A673 (cell line): Measurements from ENCODE around the gene METTL2B. TPM values are rescaled to one million over a fixed set of nuclear protein-coding genes. Genes with fewer than 3 reads are reported as not detected.
"Not testable (repeated sequence)": the region's sequence is repeated elsewhere in the genome, so short reads cannot be mapped to it uniquely, and the experiment has no call there.

Experiments used
- BruUV-seq: library from RNA; stranded (reverse); fragments of 400-500 nt; replicated peaks from 2 replicates; lab custom pipeline; 2021; lab: Mats Ljungman, UMichigan
- CTCF ChIA-PET: fragments of 300-600 bp; sonication (Branson Sonifier 250); formaldehyde crosslinking; loops from one replicate; lab custom pipeline; 2022; ENCODE audit warnings: antibody characterized with exemption; lab: Charles Lee
- POLR2A ChIA-PET: fragments of 300-600 bp; sonication (Branson Sonifier 250); formaldehyde crosslinking; loops from one replicate; lab custom pipeline; 2022; ENCODE audit warnings: antibody characterized with exemption; ENCODE audit not compliant: low non-redundant PET; lab: Charles Lee
- DNase-seq: peaks from one replicate; pipeline ENCODE4 v3.0.0-alpha.2; 2015; ENCODE audit warnings: low spot score
- H3K27ac ChIP-seq: fragments of 200-600 bp; sonication (generic); 2 replicates; pipeline ENCODE4 v1.5.1; 2016; ENCODE audit warnings: mixed run types, low read depth, mild to moderate bottlenecking, mixed read lengths, antibody characterized with exemption, low read length; ENCODE audit not compliant: poor library complexity, severe bottlenecking
- H3K27me3 ChIP-seq: fragments of 200-600 bp; sonication (generic); replicated peaks from 2 replicates; pipeline ENCODE4 v1.6.1; 2017; ENCODE audit warnings: mixed run types, low read depth, mild to moderate bottlenecking, mixed read lengths, antibody characterized with exemption, low read length; ENCODE audit not compliant: insufficient read depth, poor library complexity
- H3K36me3 ChIP-seq: fragments of 200-600 bp; sonication (generic); 2 replicates; pipeline ENCODE4 v1.6.1; 2016; ENCODE audit warnings: mixed run types, mild to moderate bottlenecking, mixed read lengths, antibody characterized with exemption, low read length; ENCODE audit not compliant: insufficient read depth, poor library complexity, severe bottlenecking
- H3K4me1 ChIP-seq: fragments of 200-600 bp; sonication (generic); 2 replicates; pipeline ENCODE4 v1.6.1; 2017; ENCODE audit warnings: mixed run types, mild to moderate bottlenecking, mixed read lengths, antibody characterized with exemption, low read length; ENCODE audit not compliant: insufficient read depth, poor library complexity, severe bottlenecking
- H3K4me3 ChIP-seq: fragments of 200-600 bp; sonication (generic); 2 replicates; pipeline ENCODE4 v1.5.1; 2016; ENCODE audit warnings: low read depth, mixed run types, mild to moderate bottlenecking, mixed read lengths, low read length; ENCODE audit not compliant: poor library complexity, severe bottlenecking
- H3K9me3 ChIP-seq: fragments of 200-600 bp; sonication (generic); 2 replicates; pipeline ENCODE4 v1.6.1; 2016; ENCODE audit warnings: mixed run types, low read depth, mild to moderate bottlenecking, mixed read lengths, antibody characterized with exemption, low read length; ENCODE audit not compliant: poor library complexity, severe bottlenecking
- intact Hi-C: fragments of 100-400 bp; cut with micrococcal nuclease; formaldehyde crosslinking; loops from one replicate; pipeline ENCODE4 v1.10.0; 2022; ENCODE audit not compliant: unreplicated experiment
- total RNA-seq: library from RNA; stranded (reverse); gene quantifications from 2 replicates; pipeline ENCODE4 v1.2.3, GENCODE V29; 2021

The METTL2B gene
- total RNA-seq, 1 experiment from 2014 or later = 53.8 TPM

GRCh38 chr7:128507321-128507993, 30.9 kb downstream of the METTL2B start:
- H3K27ac ChIP-seq, H3K9me3 ChIP-seq, POLR2A ChIA-PET, H3K4me3 ChIP-seq, DNase-seq, CTCF ChIA-PET, intact Hi-C loops, H3K36me3 ChIP-seq, BruUV-seq, H3K27me3 ChIP-seq, H3K4me1 ChIP-seq: not testable (repeated sequence)

- POLR2A ChIA-PET, H3K4me3 ChIP-seq, H3K36me3 ChIP-seq, H3K27me3 ChIP-seq, H3K27ac ChIP-seq, intact Hi-C loops, H3K4me1 ChIP-seq, H3K9me3 ChIP-seq, DNase-seq, BruUV-seq: not testable (repeated sequence)
- CTCF ChIA-PET = interaction anchor here (0.6 kb wide), 1 partner anchor 19 kb away, joined by 3 read pairs; no protein-coding TSS in a partner anchor
Observed at GRCh38 chr7:128511692-128512091, 35.1 kb downstream of the METTL2B start.

- H3K9me3 ChIP-seq, CTCF ChIA-PET, H3K27me3 ChIP-seq, H3K36me3 ChIP-seq, H3K4me3 ChIP-seq, H3K4me1 ChIP-seq, POLR2A ChIA-PET, intact Hi-C loops, BruUV-seq, H3K27ac ChIP-seq, DNase-seq: not testable (repeated sequence)
Observed at GRCh38 chr7:128515232-128515631, 38.7 kb downstream of the METTL2B start.

- POLR2A ChIA-PET, BruUV-seq, CTCF ChIA-PET, H3K27ac ChIP-seq, intact Hi-C loops, H3K36me3 ChIP-seq, H3K4me1 ChIP-seq, H3K9me3 ChIP-seq, H3K27me3 ChIP-seq, DNase-seq, H3K4me3 ChIP-seq: not testable (repeated sequence)
Observed at GRCh38 chr7:128517023-128517422, 40.5 kb downstream of the METTL2B start.

GRCh38 chr7:128523226-128523931, 46.8 kb downstream of the METTL2B start:
- POLR2A ChIA-PET, H3K27me3 ChIP-seq, H3K9me3 ChIP-seq, H3K27ac ChIP-seq, H3K4me3 ChIP-seq, CTCF ChIA-PET, intact Hi-C loops, BruUV-seq, H3K4me1 ChIP-seq, H3K36me3 ChIP-seq: not testable (repeated sequence)
- peak; percentile 90 for DNase-seq

GRCh38 chr7:128523932-128524524, 47.5 kb downstream of the METTL2B start:
- H3K4me3 ChIP-seq, H3K4me1 ChIP-seq, POLR2A ChIA-PET, H3K27ac ChIP-seq, H3K36me3 ChIP-seq, intact Hi-C loops, BruUV-seq, H3K9me3 ChIP-seq, CTCF ChIA-PET, H3K27me3 ChIP-seq: not testable (repeated sequence)
- peak; percentile 12 for DNase-seq

- H3K9me3 ChIP-seq, BruUV-seq, H3K27ac ChIP-seq, CTCF ChIA-PET, H3K4me3 ChIP-seq, H3K36me3 ChIP-seq, POLR2A ChIA-PET, H3K4me1 ChIP-seq, H3K27me3 ChIP-seq, intact Hi-C loops, DNase-seq: not testable (repeated sequence)
Observed at GRCh38 chr7:128525584-128525983, 49.0 kb downstream of the METTL2B start.
